ENCODE data around the gene SLC38A5.
"Not testable (repeated sequence)": the region's sequence is repeated elsewhere in the genome, so short reads cannot be mapped to it uniquely, and the experiment has no call there.

Gene SLC38A5

GRCh38 chrX:48470110-48470832, at the start of gene SLC38A5:
SLC38A5 (minus strand) TSS chrX:48470260; CDS start chrX:48467924, 2,336 bp downstream.
- DNase-seq (ENCODE audit: low spot score): peak; percentile 75

GRCh38 chrX:48519481-48519880, 49.4 kb upstream of the SLC38A5 start:
- DNase-seq (ENCODE audit: low spot score): not testable (repeated sequence)

- DNase-seq (ENCODE audit: low spot score): no peak
Measured at GRCh38 chrX:48516987-48517386, 46.9 kb upstream of the SLC38A5 start.

- no peak for DNase-seq (ENCODE audit: low spot score)
Measured at GRCh38 chrX:48516285-48516684, 46.2 kb upstream of the SLC38A5 start.

GRCh38 chrX:48515842-48516241, 45.8 kb upstream of the SLC38A5 start:
- DNase-seq (ENCODE audit: low spot score): no peak

GRCh38 chrX:48514868-48515460, 44.9 kb upstream of the SLC38A5 start:
- DNase-seq (ENCODE audit: low spot score): no peak

GRCh38 chrX:48514126-48514806, 44.2 kb upstream of the SLC38A5 start:
- no peak for DNase-seq (ENCODE audit: low spot score)

- no peak for DNase-seq (ENCODE audit: low spot score)
Measured at GRCh38 chrX:48513670-48514069, 43.6 kb upstream of the SLC38A5 start.

GRCh38 chrX:48512371-48512935, 42.4 kb upstream of the SLC38A5 start:
- DNase-seq (ENCODE audit: low spot score): no peak

GRCh38 chrX:48511560-48511959, 41.5 kb upstream of the SLC38A5 start:
- peak; percentile 24 for DNase-seq (ENCODE audit: low spot score)

- no peak for DNase-seq (ENCODE audit: low spot score)
Measured at GRCh38 chrX:48509619-48510018, 39.6 kb upstream of the SLC38A5 start.

GRCh38 chrX:48509245-48509590, 39.2 kb upstream of the SLC38A5 start:
- no peak for DNase-seq (ENCODE audit: low spot score)

- DNase-seq (ENCODE audit: low spot score): peak; percentile 53
Measured at GRCh38 chrX:48508400-48509244, 38.6 kb upstream of the SLC38A5 start, which contains the start of gene PORCN. PORCN (plus strand) TSS chrX:48508992; CDS start chrX:48509821, 829 bp downstream.

- no peak for DNase-seq (ENCODE audit: low spot score)
Measured at GRCh38 chrX:48507246-48507645, 37.2 kb upstream of the SLC38A5 start.

- DNase-seq (ENCODE audit: low spot score): no peak
Measured at GRCh38 chrX:48505481-48505880, 35.4 kb upstream of the SLC38A5 start.

GRCh38 chrX:48504261-48504660, 34.2 kb upstream of the SLC38A5 start:
- DNase-seq (ENCODE audit: low spot score): no peak

GRCh38 chrX:48498374-48498809, 28.3 kb upstream of the SLC38A5 start:
- no peak for DNase-seq (ENCODE audit: low spot score)

- no peak for DNase-seq (ENCODE audit: low spot score)
Measured at GRCh38 chrX:48497871-48498270, 27.8 kb upstream of the SLC38A5 start.

- DNase-seq (ENCODE audit: low spot score): no peak
Measured at GRCh38 chrX:48496660-48497059, 26.6 kb upstream of the SLC38A5 start.

GRCh38 chrX:48493890-48494364, 23.9 kb upstream of the SLC38A5 start:
- peak; percentile 26 for DNase-seq (ENCODE audit: low spot score)

- DNase-seq (ENCODE audit: low spot score): no peak
Measured at GRCh38 chrX:48492293-48492910, 22.3 kb upstream of the SLC38A5 start.

Measured in hematopoietic multipotent progenitor cell treated with erythropoietin and hydrocortisone succinate and interleukin-3 and kit ligand, for 17 days (in vitro differentiated cells).